A549 (cell line): Measurements from ENCODE around the gene DDX27. TPM values are rescaled to one million over a fixed set of nuclear protein-coding genes. Genes with fewer than 3 reads are reported as not detected.

Source experiments
- ATAC-seq, 2 experiments: fragments of 200-7000 bp in 1 of 2; fragments of >200 bp in 1 of 2; cut with Nextera tagmentation in 1 of 2; cut with Tn5 transposase in 1 of 2; 3 replicates each; pipeline versions ENCODE4 v1.8.0 to v1.9.1; 2018 to 2020; ENCODE audit warnings: mild to moderate bottlenecking in 1 of 2, moderate library complexity in 1 of 2
- CTCF ChIA-PET: fragments of 300-600 bp; sonication (Branson Sonifier 250); formaldehyde crosslinking; extraction: SDS; loops from one replicate; lab custom pipeline; 2021; ENCODE audit warnings: antibody characterized with exemption, inconsistent platforms; lab: Yijun Ruan, JAX
- POLR2A ChIA-PET: fragments of 350-600 bp; formaldehyde crosslinking; extraction: SDS; loops from one replicate; lab custom pipeline; 2021; ENCODE audit warnings: antibody characterized with exemption, inconsistent platforms; lab: Yijun Ruan, JAX
- DNase-seq, 2 experiments: peaks; one replicate each; pipeline versions ENCODE4 v3.0.0 to v3.0.0-alpha.2; 2011 to 2016; ENCODE audit warnings: low read depth in 1 of 2, low spot score in 1 of 2
- FAIRE-seq: peaks from 2 replicates; lab custom pipeline; 2011; peaks lifted over from hg19 to GRCh38; lab: Jason Lieb, UNC
- H3K27ac ChIP-seq, 2 experiments: fragments of >200 bp; sonication (Bioruptor Twin); formaldehyde crosslinking; 3 replicates each; pipeline ENCODE4 v1.5.1; 2016 to 2017
- H3K4me1 ChIP-seq: fragments of >200 bp; sonication (Bioruptor Twin); formaldehyde crosslinking; 3 replicates; pipeline ENCODE4 v1.6.1; 2016
- H3K4me2 ChIP-seq: fragments of >200 bp; sonication (Bioruptor Twin); formaldehyde crosslinking; 3 replicates; pipeline ENCODE4 v1.6.1; 2016
- H3K4me3 ChIP-seq: fragments of >200 bp; sonication (Bioruptor Twin); formaldehyde crosslinking; 3 replicates; pipeline ENCODE4 v1.5.1; 2016
- H3K9me3 ChIP-seq: fragments of >200 bp; sonication (Bioruptor Twin); formaldehyde crosslinking; 3 replicates; pipeline ENCODE4 v1.6.1; 2016
- BHLHE40 ChIP-seq: IDR thresholded peaks from 2 replicates; pipeline ENCODE4 v1.6.1; 2012; ENCODE audit warnings: low read depth, low read length, inconsistent platforms
- CHD2 ChIP-seq: fragments of 150-350 bp; IDR thresholded peaks from 2 replicates; pipeline ENCODE4 v1.6.1; 2014; ENCODE audit warnings: low read length; ENCODE audit not compliant: partially characterized antibody
- EHF ChIP-seq: fragments of 250-450 bp; sonication (Bioruptor Pico); IDR thresholded peaks from 2 replicates; pipeline ENCODE4 v1.5.0; 2020; ENCODE audit warnings: mild to moderate bottlenecking
- FOSL2 ChIP-seq, 2 experiments: fragments of 450-650 bp in 1 of 2; fragments of >200 bp in 1 of 2; sonication (Bioruptor Twin) in 1 of 2; formaldehyde crosslinking; IDR thresholded peaks; 2 replicates each; pipeline versions ENCODE4 v1.5.0 to v1.6.1; 2016 to 2020; ENCODE audit warnings: mild to moderate bottlenecking in 1 of 2, moderate library complexity in 1 of 2
- GATA3 ChIP-seq: IDR thresholded peaks from 2 replicates; pipeline ENCODE4 v1.6.1; 2012; ENCODE audit warnings: borderline replicate concordance
- HDAC2 ChIP-seq: fragments of 200-600 bp; sonication (generic); IDR thresholded peaks from 2 replicates; pipeline ENCODE4 v1.6.1; 2016
- HOXA7 ChIP-seq: fragments of 250-450 bp; sonication (Bioruptor Pico); IDR thresholded peaks from 2 replicates; pipeline ENCODE4 v1.5.0; 2020; ENCODE audit warnings: mild to moderate bottlenecking, moderate library complexity
- HOXB13 ChIP-seq: fragments of 250-450 bp; sonication (Bioruptor Pico); IDR thresholded peaks from 2 replicates; pipeline ENCODE4 v1.5.0; 2020; ENCODE audit warnings: low read depth, mild to moderate bottlenecking, moderate library complexity
- JUN ChIP-seq, 2 experiments: fragments of >200 bp; sonication (Bioruptor Twin); formaldehyde crosslinking; IDR thresholded peaks; 2 replicates in 1 of 2; 3 replicates in 1 of 2; pipeline ENCODE4 v1.6.1; 2016 to 2017
- KDM5A ChIP-seq: fragments of 200-600 bp; sonication (generic); IDR thresholded peaks from 2 replicates; pipeline ENCODE4 v1.6.1; 2016; ENCODE audit warnings: antibody characterized with exemption, mild to moderate bottlenecking
- MAZ ChIP-seq: fragments of 150-350 bp; IDR thresholded peaks from 2 replicates; pipeline ENCODE4 v1.6.1; 2014; ENCODE audit warnings: antibody characterized with exemption, low read depth, low read length, borderline replicate concordance
- MYC ChIP-seq: IDR thresholded peaks from 2 replicates; pipeline ENCODE4 v1.6.1; 2012; ENCODE audit warnings: mild to moderate bottlenecking, inconsistent platforms, low read length, improper control_type of control experiment, borderline replicate concordance
- NFE2L2 ChIP-seq: fragments of 150-350 bp; conservative IDR thresholded peaks from 2 replicates; pipeline ENCODE4 v1.6.1; 2014; ENCODE audit warnings: low read length
- NPAS2 ChIP-seq: fragments of 250-450 bp; sonication (Bioruptor Pico); IDR thresholded peaks from 2 replicates; pipeline ENCODE4 v1.8.0; 2022; ENCODE audit warnings: mild to moderate bottlenecking, moderate library complexity, borderline replicate concordance
- POLR2AphosphoS2 ChIP-seq: conservative IDR thresholded peaks from 2 replicates; pipeline ENCODE4 v1.6.1; 2012; ENCODE audit warnings: low read length, improper control_type of control experiment, inconsistent platforms
- RAD21 ChIP-seq, 2 experiments: fragments of >200 bp in 1 of 2; sonication (Bioruptor Twin) in 1 of 2; formaldehyde crosslinking in 1 of 2; IDR thresholded peaks in 1 of 2; conservative IDR thresholded peaks in 1 of 2; 2 replicates in 1 of 2; 3 replicates in 1 of 2; pipeline ENCODE4 v1.6.1; 2012 to 2018; ENCODE audit warnings: inconsistent platforms in 1 of 2
- RNF2 ChIP-seq: fragments of 200-600 bp; sonication (generic); IDR thresholded peaks from 2 replicates; pipeline ENCODE4 v1.6.1; 2016; ENCODE audit warnings: low read depth, mild to moderate bottlenecking, antibody characterized with exemption, moderate library complexity, borderline replicate concordance
- SMC3 ChIP-seq: fragments of >200 bp; sonication (Bioruptor Twin); formaldehyde crosslinking; IDR thresholded peaks from 3 replicates; pipeline ENCODE4 v1.6.1; 2018; ENCODE audit warnings: inconsistent platforms
- SREBF2 ChIP-seq: fragments of 450-650 bp; IDR thresholded peaks from 2 replicates; pipeline ENCODE4 v1.6.1; 2014; ENCODE audit warnings: mild to moderate bottlenecking, moderate library complexity
- TP53 ChIP-seq: fragments of 250-450 bp; sonication (Bioruptor Pico); IDR thresholded peaks from 2 replicates; pipeline ENCODE4 v1.5.0; 2021; ENCODE audit warnings: mild to moderate bottlenecking, moderate library complexity
- ZC3H11A ChIP-seq: fragments of 450-650 bp; IDR thresholded peaks from 2 replicates; pipeline ENCODE4 v1.6.1; 2014; ENCODE audit warnings: antibody characterized with exemption, mild to moderate bottlenecking
- ZFP36 ChIP-seq: fragments of 450-650 bp; IDR thresholded peaks from 2 replicates; pipeline ENCODE4 v1.6.1; 2014; ENCODE audit warnings: borderline replicate concordance; ENCODE audit not compliant: partially characterized antibody
- WGBS: methylation state at CpG from one replicate; pipeline ENCODE4 v1.1.6; 2017; ENCODE audit errors: missing lambda C conversion rate; 5-methylcytosine and 5-hydroxymethylcytosine counted together
- polyA plus RNA-seq, 4 experiments: library from polyadenylated mRNA; depleted of rRNA in 3 of 4; stranded (reverse); fragments of >200 nt; fragmentation: RNase III in 1 of 4; extraction: RNeasy Plus Mini Kit Qiagen cat#74134 plus additional on column Dnase treatment in 1 of 4; gene quantifications; 2 replicates in 3 of 4; 3 replicates in 1 of 4; pipeline ENCODE4 v1.2.3, GENCODE V29; 2011 to 2017
- TF ChIP-seq, protein P1 (sequence below): fragments of 250-450 bp; sonication (Bioruptor Pico); IDR thresholded peaks from 2 replicates; pipeline ENCODE4 v1.5.0; 2020; ENCODE audit warnings: low read depth, mild to moderate bottlenecking, moderate library complexity
- TF ChIP-seq, protein P2 (sequence below): fragments of 150-350 bp; IDR thresholded peaks from 2 replicates; pipeline ENCODE4 v1.6.1; 2014; ENCODE audit warnings: low read depth, mild to moderate bottlenecking, low read length
- TF ChIP-seq, protein P3 (sequence below): fragments of >200 bp; sonication (Bioruptor Twin); formaldehyde crosslinking; IDR thresholded peaks from 3 replicates; pipeline ENCODE4 v1.6.1; 2016
- TF ChIP-seq, protein P4 (sequence below): IDR thresholded peaks from 2 replicates; pipeline ENCODE4 v1.6.1; 2012; ENCODE audit warnings: low read depth, borderline replicate concordance
- TF ChIP-seq, protein P5 (sequence below): fragments of >200 bp; sonication (Bioruptor Twin); formaldehyde crosslinking; IDR thresholded peaks from 3 replicates; pipeline ENCODE4 v1.5.1; 2016

Gene DDX27
- polyA plus RNA-seq, 2 of the 4 experiments (the other 2 are of a cell fraction), result 69.3 TPM

DNA sequence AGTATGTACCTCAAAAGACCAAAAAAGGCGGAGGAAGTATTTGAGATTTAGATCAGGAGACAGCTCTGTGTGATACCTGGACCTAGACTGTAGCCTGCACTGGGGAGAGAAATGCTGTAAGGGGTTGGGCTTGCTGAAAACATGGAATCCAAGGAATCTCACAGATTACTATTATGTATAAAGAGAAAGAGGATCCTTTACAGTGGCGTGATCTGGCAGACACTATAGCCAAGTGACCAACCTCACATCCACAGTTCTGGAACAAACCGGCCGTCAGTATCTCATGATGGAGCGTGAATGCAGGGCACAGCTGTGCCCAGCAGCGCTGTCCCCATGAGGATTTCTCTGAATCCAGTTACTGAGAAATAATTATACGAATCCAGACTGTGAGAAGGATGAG is 12.3 kb downstream of the DDX27 start:
- CTCF ChIA-PET, result interaction anchor here (0.7 to 4.7 kb wide), 4 partner anchors 15 to 99 kb away, joined by 3 to 22 read pairs (median 4); no protein-coding TSS in a partner anchor
- POLR2A ChIA-PET, result interaction anchor here (0.6 to 0.9 kb wide), 2 partner anchors 13 to 46 kb away, joined by 3 to 4 read pairs; partner anchors contain the start of genes DDX27 and ZNFX1
- TF ChIP-seq GATA3 (no peak), HOXA7 (CRISPR knock-in tag) (no peak), CHD2 (no peak), RNF2 (no peak), FOSL2 (IDR thresholded peaks at IDR 0.05) (no peak), FOSL2 (CRISPR knock-in tag; IDR thresholded peaks at IDR 0.05) (no peak), ZC3H11A (no peak), JUN (IDR thresholded peaks at IDR 0.05) (no peak), RAD21 (conservative IDR thresholded peaks at IDR 0.05 in 1 of 2, IDR thresholded peaks at IDR 0.05 in 1 of 2) (no peak)
- TF ChIP-seq, protein P1, sequence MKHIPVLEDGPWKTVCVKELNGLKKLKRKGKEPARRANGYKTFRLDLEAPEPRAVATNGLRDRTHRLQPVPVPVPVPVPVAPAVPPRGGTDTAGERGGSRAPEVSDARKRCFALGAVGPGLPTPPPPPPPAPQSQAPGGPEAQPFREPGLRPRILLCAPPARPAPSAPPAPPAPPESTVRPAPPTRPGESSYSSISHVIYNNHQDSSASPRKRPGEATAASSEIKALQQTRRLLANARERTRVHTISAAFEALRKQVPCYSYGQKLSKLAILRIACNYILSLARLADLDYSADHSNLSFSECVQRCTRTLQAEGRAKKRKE (CRISPR knock-in tag), result no peak
- DNase-seq, result no peak
- H3K9me3 ChIP-seq, result no peaks in the 10 kb centered on the region
- no peak overlapping the region for H3K27ac ChIP-seq
- no peaks in the 10 kb centered on the region for H3K4me1 ChIP-seq
- no peak for FAIRE-seq
- no peak for ATAC-seq
- H3K4me2 ChIP-seq, result no peak overlapping the region
- WGBS, result 65% methylated on average over 7 of the region's 7 CpGs
- H3K4me3 ChIP-seq, result no peak overlapping the region

DNA sequence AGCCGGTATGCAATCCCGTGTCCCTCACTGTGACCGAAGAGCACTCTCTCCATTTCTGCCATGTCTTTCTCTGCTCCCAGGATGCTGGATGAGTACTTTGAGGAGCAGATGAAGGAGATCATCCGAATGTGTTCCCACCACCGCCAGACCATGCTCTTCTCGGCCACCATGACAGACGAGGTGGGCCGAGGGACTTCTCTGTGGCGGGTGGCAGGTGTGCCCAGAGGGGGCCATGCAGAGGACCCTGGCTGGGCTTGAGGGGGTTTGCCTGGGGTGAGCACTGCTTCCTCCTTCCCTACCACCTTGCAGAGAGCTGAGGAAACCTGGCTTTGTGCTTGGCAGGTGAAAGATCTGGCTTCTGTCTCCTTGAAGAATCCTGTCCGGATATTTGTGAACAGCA is 14.0 kb downstream of the DDX27 start:
- POLR2A ChIA-PET, result no interaction called here
- TF ChIP-seq HDAC2, result no peak
- TF ChIP-seq, protein P2, sequence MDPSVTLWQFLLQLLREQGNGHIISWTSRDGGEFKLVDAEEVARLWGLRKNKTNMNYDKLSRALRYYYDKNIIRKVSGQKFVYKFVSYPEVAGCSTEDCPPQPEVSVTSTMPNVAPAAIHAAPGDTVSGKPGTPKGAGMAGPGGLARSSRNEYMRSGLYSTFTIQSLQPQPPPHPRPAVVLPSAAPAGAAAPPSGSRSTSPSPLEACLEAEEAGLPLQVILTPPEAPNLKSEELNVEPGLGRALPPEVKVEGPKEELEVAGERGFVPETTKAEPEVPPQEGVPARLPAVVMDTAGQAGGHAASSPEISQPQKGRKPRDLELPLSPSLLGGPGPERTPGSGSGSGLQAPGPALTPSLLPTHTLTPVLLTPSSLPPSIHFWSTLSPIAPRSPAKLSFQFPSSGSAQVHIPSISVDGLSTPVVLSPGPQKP, result no peak
- no peak for TF ChIP-seq ZFP36
- TF ChIP-seq TP53 (CRISPR knock-in tag), result no peak
- TF ChIP-seq MAZ, result no peak
- TF ChIP-seq NFE2L2, result no peak
- TF ChIP-seq, protein P3, sequence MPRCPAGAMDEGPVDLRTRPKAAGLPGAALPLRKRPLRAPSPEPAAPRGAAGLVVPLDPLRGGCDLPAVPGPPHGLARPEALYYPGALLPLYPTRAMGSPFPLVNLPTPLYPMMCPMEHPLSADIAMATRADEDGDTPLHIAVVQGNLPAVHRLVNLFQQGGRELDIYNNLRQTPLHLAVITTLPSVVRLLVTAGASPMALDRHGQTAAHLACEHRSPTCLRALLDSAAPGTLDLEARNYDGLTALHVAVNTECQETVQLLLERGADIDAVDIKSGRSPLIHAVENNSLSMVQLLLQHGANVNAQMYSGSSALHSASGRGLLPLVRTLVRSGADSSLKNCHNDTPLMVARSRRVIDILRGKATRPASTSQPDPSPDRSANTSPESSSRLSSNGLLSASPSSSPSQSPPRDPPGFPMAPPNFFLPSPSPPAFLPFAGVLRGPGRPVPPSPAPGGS, result no peak
- TF ChIP-seq JUN (IDR thresholded peaks at IDR 0.05), result no peak
- TF ChIP-seq EHF (CRISPR knock-in tag), result no peak
- no peak for TF ChIP-seq HOXB13
- TF ChIP-seq, protein P4, sequence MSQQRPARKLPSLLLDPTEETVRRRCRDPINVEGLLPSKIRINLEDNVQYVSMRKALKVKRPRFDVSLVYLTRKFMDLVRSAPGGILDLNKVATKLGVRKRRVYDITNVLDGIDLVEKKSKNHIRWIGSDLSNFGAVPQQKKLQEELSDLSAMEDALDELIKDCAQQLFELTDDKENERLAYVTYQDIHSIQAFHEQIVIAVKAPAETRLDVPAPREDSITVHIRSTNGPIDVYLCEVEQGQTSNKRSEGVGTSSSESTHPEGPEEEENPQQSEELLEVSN, result no peak
- no peaks in the 10 kb centered on the region for H3K4me1 ChIP-seq
- no peak for ATAC-seq
- no peak overlapping the region for H3K4me3 ChIP-seq
- CTCF ChIA-PET, result interaction anchor here (0.8 to 4.7 kb wide), 5 partner anchors 10 to 26 kb away, joined by 3 to 22 read pairs (median 8); no protein-coding TSS in a partner anchor
- H3K4me2 ChIP-seq, result no peak overlapping the region
- no peak for DNase-seq
- no peak overlapping the region for H3K27ac ChIP-seq
- 91% methylated on average over 9 of the region's 10 CpGs for WGBS
- FAIRE-seq, result no peak
- H3K9me3 ChIP-seq, result no peaks in the 10 kb centered on the region

DNA sequence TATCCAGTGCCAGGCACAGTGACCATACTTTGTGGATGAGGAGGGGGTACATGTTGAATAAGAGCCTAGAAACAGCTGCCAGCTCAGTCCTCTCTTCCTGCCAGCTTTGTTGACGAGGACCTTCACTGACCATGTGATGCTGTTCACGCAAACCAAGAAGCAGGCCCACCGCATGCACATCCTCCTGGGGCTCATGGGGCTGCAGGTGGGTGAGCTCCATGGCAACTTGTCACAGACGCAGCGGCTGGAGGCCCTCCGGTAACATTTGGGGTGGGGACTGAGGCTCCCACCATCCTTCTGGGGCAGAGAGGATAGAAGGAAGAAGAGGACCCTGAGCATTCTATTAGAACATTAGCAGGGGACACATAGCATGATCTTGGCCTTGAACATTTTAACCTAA is 15.6 kb downstream of the DDX27 start:
- POLR2A ChIA-PET, result interaction anchor here (0.8 kb wide), 1 partner anchor 16 kb away, joined by 3 read pairs; the partner anchor contains the start of gene DDX27
- ATAC-seq (no peak), DNase-seq (no peak), FAIRE-seq (no peak)
- Histone ChIP-seq H3K9me3 (no peaks in the 10 kb centered on the region), H3K4me2 (no peak overlapping the region), H3K27ac (no peak overlapping the region), H3K4me1 (no peaks in the 10 kb centered on the region), H3K4me3 (no peak overlapping the region)
- whole genome bisulfite sequencing, result 91% methylated on average over 6 of the region's 6 CpGs
- CTCF ChIA-PET, result interaction anchor here (2.8 to 4.7 kb wide), 3 partner anchors 9 to 18 kb away, joined by 8 to 22 read pairs (median 16); no protein-coding TSS in a partner anchor
- no peak for TF ChIP-seq SMC3
- TF ChIP-seq MAZ, result no peak
- no peak for TF ChIP-seq KDM5A
- TF ChIP-seq NPAS2 (CRISPR knock-in tag), result no peak
- no peak for TF ChIP-seq POLR2AphosphoS2
- TF ChIP-seq MYC, result no peak
- TF ChIP-seq BHLHE40, result no peak
- TF ChIP-seq SREBF2, result no peak
- no peak for TF ChIP-seq NFE2L2
- TF ChIP-seq, protein P4, result no peak
- TF ChIP-seq, protein P5, sequence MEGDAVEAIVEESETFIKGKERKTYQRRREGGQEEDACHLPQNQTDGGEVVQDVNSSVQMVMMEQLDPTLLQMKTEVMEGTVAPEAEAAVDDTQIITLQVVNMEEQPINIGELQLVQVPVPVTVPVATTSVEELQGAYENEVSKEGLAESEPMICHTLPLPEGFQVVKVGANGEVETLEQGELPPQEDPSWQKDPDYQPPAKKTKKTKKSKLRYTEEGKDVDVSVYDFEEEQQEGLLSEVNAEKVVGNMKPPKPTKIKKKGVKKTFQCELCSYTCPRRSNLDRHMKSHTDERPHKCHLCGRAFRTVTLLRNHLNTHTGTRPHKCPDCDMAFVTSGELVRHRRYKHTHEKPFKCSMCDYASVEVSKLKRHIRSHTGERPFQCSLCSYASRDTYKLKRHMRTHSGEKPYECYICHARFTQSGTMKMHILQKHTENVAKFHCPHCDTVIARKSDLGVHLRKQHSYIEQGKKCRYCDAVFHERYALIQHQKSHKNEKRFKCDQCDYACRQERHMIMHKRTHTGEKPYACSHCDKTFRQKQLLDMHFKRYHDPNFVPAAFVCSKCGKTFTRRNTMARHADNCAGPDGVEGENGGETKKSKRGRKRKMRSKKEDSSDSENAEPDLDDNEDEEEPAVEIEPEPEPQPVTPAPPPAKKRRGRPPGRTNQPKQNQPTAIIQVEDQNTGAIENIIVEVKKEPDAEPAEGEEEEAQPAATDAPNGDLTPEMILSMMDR, result no peak
